GF-D8 (cell line): Measurements from ENCODE around the gene TOMM5.

ENCODE experiments used
- DNase-seq: peaks from one replicate; lab custom pipeline; 2025; lab: John Stamatoyannopoulos, UW

The TOMM5 gene

DNA sequence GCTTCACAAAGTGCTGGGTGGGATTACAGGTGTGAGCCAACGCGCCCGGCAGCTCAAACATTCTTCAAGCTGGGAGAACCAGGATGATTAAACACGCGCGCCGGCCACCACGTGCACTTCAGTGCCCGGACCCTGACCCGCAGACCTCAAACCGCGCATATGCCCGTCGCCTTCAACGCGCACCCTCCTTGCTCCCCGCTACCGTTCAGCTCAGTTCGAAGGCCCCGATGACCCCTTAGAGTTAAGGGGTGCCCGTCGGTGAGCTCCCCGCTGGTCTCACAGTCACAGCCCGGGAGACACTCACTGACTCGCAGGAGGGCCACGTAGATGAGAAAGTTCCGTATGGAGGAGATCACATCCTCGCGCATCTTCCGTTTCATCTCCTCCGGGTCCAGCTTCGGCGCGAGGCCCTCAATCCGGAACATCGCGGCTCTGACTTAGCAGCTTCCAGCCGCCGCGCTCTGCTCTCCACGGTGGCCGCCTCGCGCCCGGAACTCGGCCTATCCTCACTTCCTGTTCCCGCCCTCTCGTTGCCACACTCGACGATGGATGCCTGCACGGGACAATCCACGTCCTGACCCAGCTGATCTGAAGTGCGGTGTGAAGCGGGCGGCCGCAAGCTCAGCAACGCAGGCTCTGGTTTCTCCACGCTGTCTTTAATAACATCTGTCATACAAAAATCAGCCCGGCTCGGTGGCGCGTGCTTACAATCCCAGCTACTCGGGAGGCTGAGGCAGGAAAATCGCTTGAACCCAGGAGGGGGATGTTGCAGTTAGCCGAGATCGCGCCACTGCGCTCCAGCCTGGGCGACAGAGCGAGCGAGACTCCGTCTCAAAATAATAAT lies at the start of gene TOMM5:
Gene TOMM5, minus strand, starts transcription at position 490 of the 844 bp plus-strand sequence. Its CDS starts 65 bp downstream, at position 425.
- peak; percentile 76 for DNase-seq

DNA sequence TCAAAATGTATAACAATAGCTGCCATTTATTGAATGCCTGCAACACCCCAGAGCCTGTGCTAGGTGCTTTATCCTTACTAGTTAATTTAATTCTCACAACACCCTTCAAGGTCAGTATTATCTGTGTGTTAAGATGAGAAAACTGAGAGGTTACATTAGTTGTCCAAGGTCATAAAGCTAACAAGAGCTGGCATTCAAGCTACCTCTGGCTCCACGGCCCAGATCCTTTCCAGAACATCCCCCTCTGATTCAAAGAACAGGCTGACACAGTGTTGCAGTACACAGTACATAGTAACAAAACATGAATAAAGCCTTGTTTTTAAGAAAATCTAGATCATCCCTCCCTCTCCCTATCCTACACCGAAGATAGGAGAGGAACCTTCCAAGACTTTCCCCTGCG lies 48.9 kb upstream of the TOMM5 start:
- DNase-seq, result no peak

GRCh38 chr9:37640246-37640645 lies 47.8 kb upstream of the TOMM5 start:
- DNase-seq, result no peak

- no peak for DNase-seq
These were observed 47.4 kb upstream of the TOMM5 start for GRCh38 chr9:37639841-37640240.

- no peak for DNase-seq
These were observed 46.8 kb upstream of the TOMM5 start for GRCh38 chr9:37639109-37639762.

GRCh38 chr9:37636511-37637448 lies 44.4 kb upstream of the TOMM5 start:
- no peak for DNase-seq

- DNase-seq, result no peak
These were observed 43.4 kb upstream of the TOMM5 start for GRCh38 chr9:37635808-37636207.

- no peak for DNase-seq
These were observed 40.1 kb upstream of the TOMM5 start for GRCh38 chr9:37632479-37632878.

DNA sequence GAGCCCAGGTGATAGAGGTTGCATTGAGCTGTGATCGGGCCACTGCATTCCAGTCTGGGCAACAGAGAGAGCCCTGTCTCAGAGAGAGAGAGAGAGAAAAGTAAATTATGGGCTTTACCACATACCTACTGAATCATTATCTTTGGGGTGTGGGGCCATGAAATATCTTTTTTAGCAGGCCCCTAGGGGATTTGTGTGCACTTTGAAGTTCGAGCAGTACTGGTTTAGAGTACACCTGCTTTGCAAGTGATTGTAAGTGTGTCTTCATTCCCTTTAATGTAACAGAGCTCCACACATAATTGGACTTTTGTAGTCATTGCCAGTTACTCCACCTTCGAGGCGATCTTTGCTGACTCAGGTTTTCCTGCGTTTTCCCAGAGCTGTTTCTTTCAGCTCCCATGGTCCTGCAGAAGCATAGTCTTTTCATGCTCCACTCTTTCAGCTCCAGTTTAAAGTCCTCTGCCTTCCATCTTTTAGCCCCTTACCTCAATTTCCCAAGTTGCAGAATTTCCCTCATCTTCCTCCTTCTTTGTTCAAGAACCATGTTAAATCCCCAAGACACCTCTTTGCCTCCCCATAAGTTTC lies 34.4 kb upstream of the TOMM5 start:
- DNase-seq, result no peak

DNA sequence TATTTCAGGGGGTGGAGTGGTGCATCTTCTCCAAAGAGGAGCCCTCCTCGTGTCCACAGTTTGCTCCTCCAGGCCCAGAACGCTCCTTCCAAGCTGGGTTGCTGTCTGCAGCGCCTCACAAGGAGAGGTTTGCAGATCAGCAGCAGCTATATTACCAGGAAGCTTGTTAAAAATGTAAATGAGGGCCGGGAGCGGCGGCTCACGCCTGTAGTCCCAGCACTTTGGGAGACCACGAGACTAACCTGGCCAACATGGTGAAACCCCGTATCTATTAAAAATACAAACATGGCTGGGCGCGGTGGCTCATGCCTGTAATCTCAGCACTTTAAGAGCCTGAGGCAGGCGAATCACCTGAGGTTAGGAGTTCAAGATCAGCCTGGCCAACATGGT lies 33.4 kb upstream of the TOMM5 start:
- no peak for DNase-seq

- DNase-seq, result no peak
These were observed 32.8 kb upstream of the TOMM5 start for GRCh38 chr9:37625036-37625757.

DNA sequence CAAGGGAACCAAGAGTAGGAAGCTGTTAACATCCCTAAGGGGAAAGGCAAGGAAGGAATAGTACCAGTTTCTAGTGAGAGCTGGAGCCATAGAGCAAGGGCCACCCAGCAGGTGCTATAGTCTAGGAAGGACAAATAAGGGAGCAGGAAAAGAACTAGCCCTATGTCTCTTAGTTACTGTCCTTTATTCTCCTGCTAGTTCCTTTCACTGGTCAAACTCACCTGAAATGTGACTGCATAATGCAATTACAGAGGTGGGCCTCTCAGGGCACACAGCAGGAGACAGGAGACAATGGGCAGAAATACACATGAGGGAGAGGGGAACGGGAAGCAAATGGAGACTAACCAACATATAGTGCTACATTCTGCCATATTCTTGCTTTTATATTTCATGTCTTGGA lies 31.7 kb upstream of the TOMM5 start:
- DNase-seq, result no peak

- DNase-seq, result no peak
These were observed 30.9 kb upstream of the TOMM5 start for GRCh38 chr9:37623267-37623666.

- no peak for DNase-seq
These were observed 30.1 kb upstream of the TOMM5 start for GRCh38 chr9:37622462-37622861.

- DNase-seq, result no peak
These were observed 29.1 kb upstream of the TOMM5 start for GRCh38 chr9:37621273-37622121.

GRCh38 chr9:37620396-37620795 lies 28.0 kb upstream of the TOMM5 start:
- no peak for DNase-seq

DNA sequence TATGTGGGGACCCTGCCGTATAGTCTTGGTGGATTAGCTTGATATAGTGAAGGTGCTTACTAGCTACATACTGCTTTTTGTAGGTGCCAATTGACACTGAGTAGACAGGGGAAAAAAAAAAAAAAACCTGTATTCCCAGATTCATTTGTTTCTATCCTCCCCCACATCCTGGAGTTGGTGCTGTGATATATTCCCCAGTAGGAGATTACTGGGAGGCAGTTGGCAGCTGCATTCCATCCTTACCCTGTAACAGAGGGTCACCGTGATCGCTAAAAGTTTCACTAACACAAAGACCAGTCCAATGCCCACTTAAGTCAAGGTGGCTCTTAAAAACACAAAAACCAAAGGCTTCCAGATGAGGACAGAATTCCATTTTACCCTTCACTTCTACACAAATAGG lies 27.4 kb upstream of the TOMM5 start:
- no peak for DNase-seq

DNA sequence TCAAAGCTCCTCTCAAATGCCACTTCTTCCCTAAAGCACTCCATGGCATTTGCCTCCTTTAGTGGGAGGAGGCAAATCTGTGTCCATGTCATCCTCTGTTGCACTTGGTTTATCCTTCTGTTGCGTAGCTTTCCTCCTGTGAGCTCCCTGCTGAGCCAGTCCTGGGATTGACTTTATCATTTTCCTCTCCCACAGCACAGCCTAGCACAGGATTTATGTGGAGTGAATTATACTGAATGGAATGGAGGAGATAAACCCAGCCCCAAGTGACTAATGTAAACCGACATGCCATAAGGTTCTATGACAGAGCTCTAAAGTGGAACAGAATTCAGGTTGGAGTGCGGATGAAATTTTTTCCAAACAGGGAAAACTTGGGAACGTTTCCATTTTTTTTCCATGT lies 26.4 kb upstream of the TOMM5 start:
- DNase-seq, result no peak

DNA sequence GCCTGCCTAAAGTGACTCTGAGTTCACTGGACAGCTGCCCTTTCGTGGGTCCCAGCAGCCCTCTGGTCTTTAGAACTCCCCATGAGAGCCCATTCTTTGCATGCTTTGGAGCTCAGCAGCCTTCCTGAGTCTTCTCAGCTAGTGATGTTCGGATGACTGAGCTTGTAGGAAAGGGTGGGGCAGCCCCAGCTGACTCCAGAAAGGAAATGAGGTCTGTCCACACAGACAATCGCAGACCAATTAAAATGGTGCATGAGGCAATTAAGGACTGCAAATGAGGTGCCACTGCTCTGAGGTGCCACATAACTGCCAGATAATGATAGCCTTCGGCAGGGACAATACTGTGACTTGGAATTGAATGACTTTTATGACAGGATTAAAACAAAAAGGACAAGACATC lies 25.4 kb upstream of the TOMM5 start:
- DNase-seq, result no peak

- no peak for DNase-seq
These were observed 24.8 kb upstream of the TOMM5 start for GRCh38 chr9:37617161-37617560.
